GM19452 (cell line): ENCODE results near the gene FNIP2.
"Not testable (repeated sequence)": the region's sequence is repeated elsewhere in the genome, so short reads cannot be mapped to it uniquely, and the experiment has no call there.

Experiments
- ATAC-seq: cut with Tn5 transposase; IDR thresholded peaks from one replicate; pipeline ENCODE4 v1.9.1; 2021; ENCODE audit not compliant: unreplicated experiment

Gene FNIP2

GRCh38 chr4:158903079-158903456, 134.2 kb downstream of the FNIP2 start:
- ATAC-seq: no peak

GRCh38 chr4:158903472-158904043, 134.7 kb downstream of the FNIP2 start:
- no peak for ATAC-seq

- ATAC-seq: no peak
Observed at GRCh38 chr4:158904815-158905214, 136.0 kb downstream of the FNIP2 start.

- ATAC-seq: peak; percentile 84
Observed at GRCh38 chr4:158906073-158906472, 137.2 kb downstream of the FNIP2 start.

- ATAC-seq: no peak
Observed at GRCh38 chr4:158912390-158912789, 143.6 kb downstream of the FNIP2 start.

GRCh38 chr4:158912806-158913205, 144.0 kb downstream of the FNIP2 start:
- no peak for ATAC-seq

GRCh38 chr4:158913766-158914165, 144.9 kb downstream of the FNIP2 start:
- ATAC-seq: no peak

- no peak for ATAC-seq
Observed at GRCh38 chr4:158914218-158914617, 145.4 kb downstream of the FNIP2 start.

GRCh38 chr4:158915683-158916241, 146.9 kb downstream of the FNIP2 start:
- no peak for ATAC-seq

GRCh38 chr4:158920452-158920996, 151.7 kb downstream of the FNIP2 start:
- not testable (repeated sequence) for ATAC-seq

- not testable (repeated sequence) for ATAC-seq
Observed at GRCh38 chr4:158927774-158928173, 158.9 kb downstream of the FNIP2 start.

GRCh38 chr4:158929939-158930638, 161.3 kb downstream of the FNIP2 start:
- no peak for ATAC-seq

GRCh38 chr4:158930639-158930972, 161.8 kb downstream of the FNIP2 start:
- ATAC-seq: no peak

- no peak for ATAC-seq
Observed at GRCh38 chr4:158933236-158933635, 164.4 kb downstream of the FNIP2 start.

GRCh38 chr4:158934996-158935669, 166.3 kb downstream of the FNIP2 start:
- no peak for ATAC-seq

GRCh38 chr4:158936238-158936637, 167.4 kb downstream of the FNIP2 start:
- no peak for ATAC-seq

GRCh38 chr4:158938220-158939044, 169.6 kb downstream of the FNIP2 start:
- no peak for ATAC-seq

- no peak for ATAC-seq
Observed at GRCh38 chr4:158940271-158940670, 171.4 kb downstream of the FNIP2 start.

- no peak for ATAC-seq
Observed at GRCh38 chr4:158941321-158941720, 172.5 kb downstream of the FNIP2 start.

- no peak for ATAC-seq
Observed at GRCh38 chr4:158941895-158942294, 173.1 kb downstream of the FNIP2 start.

- ATAC-seq: no peak
Observed at GRCh38 chr4:158945529-158946108, 176.8 kb downstream of the FNIP2 start.
